SH-SY5Y (cell line): ENCODE data around the gene POU2F3.

Source experiments
- GATA2 ChIP-seq: IDR thresholded peaks from 2 replicates; pipeline ENCODE4 v1.6.1; 2011; ENCODE audit warnings: mild to moderate bottlenecking, low read depth, low read length
- GATA3 ChIP-seq: IDR thresholded peaks from 2 replicates; pipeline ENCODE4 v1.6.1; 2011; ENCODE audit warnings: low read depth, mild to moderate bottlenecking, low read length, moderate library complexity

The POU2F3 gene

GRCh38 chr11:120295099-120295498 lies 55.2 kb downstream of the POU2F3 start:
- TF ChIP-seq GATA3 (peak; percentile 86), GATA2 (peak; percentile 98)

DNA sequence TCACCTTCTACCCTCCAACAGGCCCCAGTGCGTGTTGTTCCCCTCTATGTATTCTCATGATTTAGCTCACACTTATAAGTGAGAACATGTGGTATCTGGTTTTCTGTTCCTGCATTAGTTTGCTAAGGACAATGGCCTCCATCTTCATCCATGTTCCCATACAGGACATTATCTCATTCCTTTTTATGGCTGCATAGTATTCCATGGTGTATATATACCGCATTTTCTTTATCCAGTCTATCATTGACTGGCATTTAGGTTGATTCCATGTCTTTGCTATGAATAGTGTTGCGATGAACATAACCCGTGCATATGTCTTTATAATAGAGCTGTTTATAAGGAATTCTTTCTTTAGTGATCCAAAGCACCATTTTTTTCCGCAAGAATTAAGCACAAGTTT lies 56.6 kb downstream of the POU2F3 start:
- TF ChIP-seq GATA3 (no peak), GATA2 (no peak)

- no peak for TF ChIP-seq GATA2
- TF ChIP-seq GATA3, result no peak
Observed at GRCh38 chr11:120298461-120298860, 58.5 kb downstream of the POU2F3 start.

- TF ChIP-seq GATA2 (no peak), GATA3 (no peak)
Observed at GRCh38 chr11:120302001-120302805, 62.3 kb downstream of the POU2F3 start.

DNA sequence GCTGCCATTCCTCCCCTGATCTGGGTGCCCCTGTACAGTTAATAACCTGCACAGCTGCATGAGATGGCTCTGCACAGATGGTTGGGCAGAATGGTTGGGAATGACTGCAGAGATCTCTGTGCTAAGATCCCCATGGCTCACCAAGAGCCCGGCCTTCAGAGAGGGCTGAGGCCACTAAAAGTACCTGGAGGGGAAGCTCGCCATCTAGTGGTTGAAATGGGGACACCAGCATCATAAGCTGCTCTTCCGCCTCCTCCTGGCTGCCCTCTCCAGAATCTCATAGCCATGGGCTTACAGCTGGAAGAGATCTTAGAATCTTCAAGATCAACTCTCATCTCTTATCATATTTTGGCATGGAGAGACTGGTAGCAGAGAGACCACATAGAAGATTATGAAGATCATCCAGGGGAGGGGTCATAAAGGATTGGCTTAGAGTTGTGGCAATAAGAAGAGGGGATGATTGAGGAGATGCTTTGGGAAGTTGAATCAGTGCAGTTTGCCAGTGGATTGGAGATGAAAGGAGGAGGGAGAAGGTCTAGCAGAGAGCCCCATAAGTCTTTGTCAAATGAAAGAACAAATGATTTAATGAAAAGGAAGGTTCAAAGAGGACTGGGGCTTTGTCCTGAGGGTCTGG lies 63.2 kb downstream of the POU2F3 start:
- TF ChIP-seq GATA2, result no peak
- no peak for TF ChIP-seq GATA3

DNA sequence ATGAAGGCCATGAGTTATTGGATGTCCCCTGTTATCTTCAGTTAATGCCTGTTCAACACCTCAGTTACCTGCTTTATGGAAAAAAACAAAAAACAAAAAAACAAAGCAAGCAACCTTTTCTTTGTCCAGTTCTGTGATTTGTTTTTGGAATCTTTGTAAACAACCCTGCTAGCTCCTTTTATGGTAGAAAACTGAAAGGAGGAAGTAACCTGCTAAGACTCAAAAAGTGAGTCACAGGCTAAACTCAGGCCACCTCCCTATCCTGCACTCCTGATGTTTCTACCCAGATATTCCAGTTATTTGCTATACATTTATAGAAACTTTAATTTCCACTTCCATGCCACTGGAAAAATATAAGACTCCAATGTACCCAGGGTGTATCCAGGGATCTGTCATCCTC lies 64.6 kb downstream of the POU2F3 start:
- TF ChIP-seq GATA2 (no peak), GATA3 (no peak)

GRCh38 chr11:120305286-120305685 lies 65.3 kb downstream of the POU2F3 start:
- TF ChIP-seq GATA2 (no peak), GATA3 (no peak)

- TF ChIP-seq GATA2 (no peak), GATA3 (no peak)
Observed at GRCh38 chr11:120306519-120307242, 66.7 kb downstream of the POU2F3 start.

DNA sequence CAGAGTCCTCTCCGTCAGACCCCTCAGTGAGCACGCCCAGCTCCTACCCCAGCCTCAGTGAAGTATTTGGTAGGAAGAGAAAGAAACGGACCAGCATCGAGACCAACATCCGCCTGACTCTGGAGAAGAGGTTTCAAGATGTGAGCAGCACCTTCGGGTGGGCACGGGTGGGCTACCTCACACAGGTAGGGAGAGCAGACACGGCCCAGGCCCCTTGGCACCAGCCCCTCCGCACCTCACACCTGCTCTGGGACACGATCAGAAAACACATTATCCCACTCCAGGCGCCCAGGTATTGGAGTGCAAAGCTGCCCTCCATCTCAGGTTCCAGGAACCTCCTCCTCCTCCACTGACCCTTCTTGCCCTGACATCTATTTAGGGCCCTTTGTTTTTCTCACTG lies 67.5 kb downstream of the POU2F3 start:
- TF ChIP-seq GATA2, result no peak
- TF ChIP-seq GATA3, result no peak

GRCh38 chr11:120308081-120308480 lies 68.1 kb downstream of the POU2F3 start:
- TF ChIP-seq GATA2, result no peak
- TF ChIP-seq GATA3, result no peak

GRCh38 chr11:120310870-120311269 lies 70.9 kb downstream of the POU2F3 start:
- TF ChIP-seq GATA3, result no peak
- TF ChIP-seq GATA2, result no peak

DNA sequence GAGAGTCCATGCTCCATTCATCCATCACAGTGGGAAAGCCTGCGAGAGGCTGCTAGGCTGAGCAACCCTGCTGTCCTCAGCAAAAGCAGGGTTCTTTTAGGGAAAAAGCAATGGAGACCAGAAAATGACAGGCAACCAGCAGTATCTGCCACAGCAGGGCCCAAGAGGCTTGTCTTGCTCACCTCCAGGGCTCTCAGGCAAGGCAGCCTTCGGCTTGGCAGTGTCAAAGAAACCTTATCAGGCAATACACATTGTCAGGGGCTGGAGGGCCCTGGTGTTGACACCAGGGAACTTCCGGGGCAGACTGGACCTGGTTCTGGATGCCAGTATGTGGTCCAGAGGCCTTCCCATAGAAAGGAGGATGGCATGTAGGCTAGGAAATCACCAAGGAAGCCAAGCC lies 74.9 kb downstream of the POU2F3 start:
- TF ChIP-seq GATA3, result no peak
- no peak for TF ChIP-seq GATA2

- no peak for TF ChIP-seq GATA2
- no peak for TF ChIP-seq GATA3
Observed at GRCh38 chr11:120316880-120317688, 77.1 kb downstream of the POU2F3 start.

GRCh38 chr11:120317689-120318480 lies 77.9 kb downstream of the POU2F3 start:
- TF ChIP-seq GATA2, result no peak
- no peak for TF ChIP-seq GATA3
